Tracheal epithelial cell (primary cell): ENCODE results near the gene PPARA. TPM values are rescaled to one million over a fixed set of nuclear protein-coding genes. Genes with fewer than 3 reads are reported as not detected.

ENCODE experiments used
- total RNA-seq: library from RNA; depleted of rRNA; stranded (reverse); fragments of >200 nt; gene quantifications from 2 replicates; pipeline ENCODE4 v1.2.1, GENCODE V29; 2014

The PPARA gene
- 8.9 and 12.6 TPM in 2 replicates for total RNA-seq

DNA sequence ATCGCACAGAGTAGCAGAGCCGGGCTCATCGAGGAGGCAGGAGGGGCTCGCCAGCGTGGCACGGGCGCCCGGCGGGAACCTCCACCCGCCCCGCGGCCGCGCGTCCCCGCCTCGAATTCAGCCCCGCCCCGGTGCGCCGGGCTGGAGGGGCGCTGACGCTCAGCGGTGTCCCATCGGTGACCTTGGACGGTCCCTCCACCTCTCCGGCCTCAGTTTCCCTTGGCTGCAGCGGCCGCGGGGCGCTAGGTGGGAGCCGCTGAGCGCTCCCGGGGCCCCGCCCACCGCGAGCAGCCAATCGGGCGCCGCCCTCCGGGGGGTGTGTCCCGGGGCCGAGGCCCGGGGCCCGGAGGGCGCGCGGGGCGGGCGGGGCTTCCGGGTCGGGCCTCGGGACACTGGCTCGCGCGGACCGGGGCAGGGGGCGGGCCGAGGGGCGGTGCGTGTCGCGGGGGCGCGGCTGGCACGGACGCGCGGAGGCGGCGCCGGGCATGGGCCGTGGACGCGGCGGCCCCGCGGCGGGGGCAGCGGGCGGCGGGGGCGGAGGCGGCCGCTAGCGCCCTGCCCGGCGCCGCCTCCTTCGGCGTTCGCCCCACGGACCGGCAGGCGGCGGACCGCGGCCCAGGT lies at the start of gene PPARA:
TSS of gene PPARA (plus strand) at position 493 of the 621 bp plus-strand sequence. CDS start 47,858 bp downstream, outside the sequence.

GRCh38 chr22:46250035-46250782 lies 99.9 kb downstream of the PPARA start, which contains the start of gene CDPF1:
Gene CDPF1, minus strand, starts transcription at chr22:46250293. Its CDS starts 2,009 bp downstream, at chr22:46248284.

DNA sequence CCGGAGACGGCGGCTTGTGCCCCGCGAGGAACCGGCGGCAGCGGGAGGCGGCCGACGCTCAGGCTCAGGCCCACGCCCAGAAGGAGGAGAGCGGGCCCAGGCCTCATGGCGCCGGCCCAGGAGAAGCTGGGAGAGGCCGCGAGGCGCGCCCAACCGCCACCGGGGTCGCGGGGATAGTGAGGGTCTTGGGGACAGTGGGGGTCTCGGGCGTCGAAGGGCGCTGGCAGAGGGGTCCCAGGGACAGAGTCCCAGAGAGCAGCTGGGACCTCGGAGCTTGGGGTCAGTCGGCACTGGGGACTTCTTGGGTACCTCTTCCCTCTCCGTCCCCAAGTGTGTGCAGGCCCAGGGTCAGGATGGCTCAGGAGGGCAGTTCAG lies 112.9 kb downstream of the PPARA start, which contains the start of gene PKDREJ:
TSS of gene PKDREJ (minus strand) at position 128 of the 375 bp plus-strand sequence. CDS start at position 107, 21 bp downstream.

GRCh38 chr22:46267431-46268279 lies 117.3 kb downstream of the PPARA start, which contains the start of gene TTC38:
Gene TTC38, plus strand, starts transcription at chr22:46268008. Its CDS starts 32 bp downstream, at chr22:46268040.

Other genes with a start within 250 kb of the PPARA start
- gene WNT7B, start 173.4 kb upstream of the PPARA start, total RNA-seq = 10.1 and 18.5 TPM in 2 replicates
- 9.2 and 10.9 TPM in 2 replicates for gene CDPF1, start 99.8 kb downstream of the PPARA start, total RNA-seq
- gene PKDREJ, start 112.8 kb downstream of the PPARA start, total RNA-seq = not detected in 2 replicates
- 8.2 and 11.7 TPM in 2 replicates for gene TTC38, start 117.5 kb downstream of the PPARA start, total RNA-seq
- gene GTSE1, start 146.3 kb downstream of the PPARA start, total RNA-seq = 0.21 and 0.48 TPM in 2 replicates
- gene TRMU, start 185.2 kb downstream of the PPARA start, total RNA-seq = 21.0 and 24.5 TPM in 2 replicates